Measurements from ENCODE around the gene ITGA11.

ITGA11 gene

GRCh38 chr15:68447976-68448755, 16.2 kb upstream of the ITGA11 start:
- DNase-seq, result no peak

- DNase-seq, result no peak
Measured at GRCh38 chr15:68447209-68447608, 15.2 kb upstream of the ITGA11 start.

- no peak for DNase-seq
Measured at GRCh38 chr15:68445351-68445750, 13.4 kb upstream of the ITGA11 start.

GRCh38 chr15:68444336-68444735, 12.4 kb upstream of the ITGA11 start:
- no peak for DNase-seq

- DNase-seq, result no peak
Measured at GRCh38 chr15:68442903-68443302, 10.9 kb upstream of the ITGA11 start.

GRCh38 chr15:68442041-68442440, 10.1 kb upstream of the ITGA11 start:
- no peak for DNase-seq

GRCh38 chr15:68441045-68441743, 9.2 kb upstream of the ITGA11 start:
- no peak for DNase-seq

- DNase-seq, result no peak
Measured at GRCh38 chr15:68440136-68440535, 8.2 kb upstream of the ITGA11 start.

- DNase-seq, result no peak
Measured at GRCh38 chr15:68439506-68439905, 7.5 kb upstream of the ITGA11 start.

- no peak for DNase-seq
Measured at GRCh38 chr15:68436680-68437079, 4.7 kb upstream of the ITGA11 start.

- no peak for DNase-seq
Measured at GRCh38 chr15:68435966-68436365, 4.0 kb upstream of the ITGA11 start.

- no peak for DNase-seq
Measured at GRCh38 chr15:68434021-68434420, 2.1 kb upstream of the ITGA11 start.

GRCh38 chr15:68433551-68433950, 1.6 kb upstream of the ITGA11 start:
- no peak for DNase-seq

GRCh38 chr15:68432441-68433064, 590 bp upstream of the ITGA11 start:
- DNase-seq, result no peak

- DNase-seq, result no peak
Measured at GRCh38 chr15:68431037-68431791, 749 bp downstream of the ITGA11 start.

GRCh38 chr15:68430471-68431036, 1.4 kb downstream of the ITGA11 start:
- DNase-seq, result no peak

GRCh38 chr15:68429691-68430470, 2.1 kb downstream of the ITGA11 start:
- DNase-seq, result no peak

GRCh38 chr15:68428431-68428940, 3.5 kb downstream of the ITGA11 start:
- DNase-seq, result no peak

GRCh38 chr15:68427963-68428362, 4.0 kb downstream of the ITGA11 start:
- DNase-seq, result no peak

- no peak for DNase-seq
Measured at GRCh38 chr15:68427366-68427765, 4.6 kb downstream of the ITGA11 start.

GRCh38 chr15:68426116-68426515, 5.8 kb downstream of the ITGA11 start:
- no peak for DNase-seq
